Retinal pigment epithelial cell (primary cell): ENCODE measurements around the gene NUDT19.
"Not testable (repeated sequence)": the region's sequence is repeated elsewhere in the genome, so short reads cannot be mapped to it uniquely, and the experiment has no call there.

Experiments
- DNase-seq: peaks from one replicate; pipeline ENCODE4 v3.0.0-alpha.2; 2010; ENCODE audit warnings: low read depth
- H3K4me3 ChIP-seq: 2 replicates; pipeline ENCODE4 v1.5.1; 2011; ENCODE audit warnings: mild to moderate bottlenecking, low read length, control low read depth, moderate library complexity
- TF ChIP-seq, protein P1 (sequence below): conservative IDR thresholded peaks from 2 replicates; pipeline ENCODE4 v1.5.1; 2011; ENCODE audit warnings: low read depth, low read length, control low read depth, inconsistent platforms

Gene NUDT19

DNA sequence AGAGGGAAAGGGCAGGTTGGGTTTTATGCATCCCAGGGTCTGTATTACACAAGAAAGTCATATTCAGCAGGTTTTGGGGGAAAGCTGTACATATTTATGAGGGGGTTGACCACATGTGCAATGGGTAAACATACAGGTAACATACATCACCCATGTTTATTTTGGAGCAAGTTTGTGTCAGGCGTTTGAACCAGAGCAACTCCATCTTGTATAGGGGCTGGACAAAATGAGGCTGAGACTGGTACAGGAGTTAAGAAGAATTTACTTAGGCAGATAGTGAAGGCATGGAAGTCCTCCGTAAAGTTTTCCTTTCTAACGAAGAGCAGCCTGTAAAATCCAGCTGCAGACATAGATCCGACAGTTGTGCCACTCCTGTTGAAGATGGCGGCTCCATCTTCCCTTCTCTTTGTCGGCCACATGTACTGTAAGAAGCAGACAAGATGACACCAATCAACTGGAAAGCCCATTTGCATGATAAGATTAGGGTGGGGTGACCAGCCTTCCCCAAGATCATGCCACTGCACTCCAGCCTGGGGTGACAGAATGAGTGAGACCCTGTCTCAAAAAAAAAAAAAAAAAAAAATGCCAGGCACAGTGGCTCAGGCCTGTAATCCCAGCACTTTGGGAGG is 4.7 kb upstream of the NUDT19 start:
- no peak for DNase-seq
- TF ChIP-seq, protein P1, sequence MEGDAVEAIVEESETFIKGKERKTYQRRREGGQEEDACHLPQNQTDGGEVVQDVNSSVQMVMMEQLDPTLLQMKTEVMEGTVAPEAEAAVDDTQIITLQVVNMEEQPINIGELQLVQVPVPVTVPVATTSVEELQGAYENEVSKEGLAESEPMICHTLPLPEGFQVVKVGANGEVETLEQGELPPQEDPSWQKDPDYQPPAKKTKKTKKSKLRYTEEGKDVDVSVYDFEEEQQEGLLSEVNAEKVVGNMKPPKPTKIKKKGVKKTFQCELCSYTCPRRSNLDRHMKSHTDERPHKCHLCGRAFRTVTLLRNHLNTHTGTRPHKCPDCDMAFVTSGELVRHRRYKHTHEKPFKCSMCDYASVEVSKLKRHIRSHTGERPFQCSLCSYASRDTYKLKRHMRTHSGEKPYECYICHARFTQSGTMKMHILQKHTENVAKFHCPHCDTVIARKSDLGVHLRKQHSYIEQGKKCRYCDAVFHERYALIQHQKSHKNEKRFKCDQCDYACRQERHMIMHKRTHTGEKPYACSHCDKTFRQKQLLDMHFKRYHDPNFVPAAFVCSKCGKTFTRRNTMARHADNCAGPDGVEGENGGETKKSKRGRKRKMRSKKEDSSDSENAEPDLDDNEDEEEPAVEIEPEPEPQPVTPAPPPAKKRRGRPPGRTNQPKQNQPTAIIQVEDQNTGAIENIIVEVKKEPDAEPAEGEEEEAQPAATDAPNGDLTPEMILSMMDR = no peak
- H3K4me3 ChIP-seq = no peak overlapping the region

DNA sequence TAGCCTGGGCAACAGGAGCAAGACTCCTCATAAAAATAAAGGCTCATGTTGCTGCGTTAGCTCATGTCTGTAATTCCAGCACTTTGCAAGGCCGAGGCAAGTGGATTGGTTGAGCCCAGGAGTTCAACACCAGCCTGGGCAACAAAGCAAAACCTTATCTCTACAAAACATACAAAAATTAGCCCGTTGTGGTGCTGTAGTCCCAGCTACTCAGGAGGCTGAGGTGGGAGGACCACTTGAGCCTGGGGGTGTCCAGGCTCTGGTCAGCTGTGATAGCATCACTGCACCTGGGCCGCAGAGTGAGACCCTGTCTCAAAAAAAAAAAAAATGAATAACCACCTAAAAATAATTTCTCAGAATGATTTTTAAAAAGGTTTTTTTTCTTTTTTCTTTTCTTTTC is 3.9 kb upstream of the NUDT19 start:
- TF ChIP-seq, protein P1 = no peak
- H3K4me3 ChIP-seq = no peak overlapping the region
- no peak for DNase-seq

DNA sequence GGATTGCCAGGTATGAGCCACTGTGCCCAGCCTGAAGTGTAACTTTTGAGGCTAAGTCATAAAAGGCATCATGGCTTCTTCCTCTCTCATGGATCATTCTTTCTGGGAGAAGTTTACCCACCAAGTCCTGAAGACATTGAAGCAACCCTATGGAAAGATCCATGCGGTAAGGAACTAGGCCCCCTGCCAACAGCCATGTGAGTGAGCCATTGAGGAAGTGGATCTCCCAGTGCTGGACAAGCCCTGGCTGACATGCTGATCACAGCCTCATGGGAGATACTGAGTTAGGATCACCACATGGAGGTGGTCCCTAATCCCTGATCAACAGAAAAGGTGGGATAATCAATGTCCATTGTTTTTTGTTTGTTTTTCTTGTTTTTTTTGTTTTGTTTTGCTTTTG is 3.3 kb upstream of the NUDT19 start:
- no peak for DNase-seq
- H3K4me3 ChIP-seq = no peak overlapping the region
- TF ChIP-seq, protein P1 = no peak

DNA sequence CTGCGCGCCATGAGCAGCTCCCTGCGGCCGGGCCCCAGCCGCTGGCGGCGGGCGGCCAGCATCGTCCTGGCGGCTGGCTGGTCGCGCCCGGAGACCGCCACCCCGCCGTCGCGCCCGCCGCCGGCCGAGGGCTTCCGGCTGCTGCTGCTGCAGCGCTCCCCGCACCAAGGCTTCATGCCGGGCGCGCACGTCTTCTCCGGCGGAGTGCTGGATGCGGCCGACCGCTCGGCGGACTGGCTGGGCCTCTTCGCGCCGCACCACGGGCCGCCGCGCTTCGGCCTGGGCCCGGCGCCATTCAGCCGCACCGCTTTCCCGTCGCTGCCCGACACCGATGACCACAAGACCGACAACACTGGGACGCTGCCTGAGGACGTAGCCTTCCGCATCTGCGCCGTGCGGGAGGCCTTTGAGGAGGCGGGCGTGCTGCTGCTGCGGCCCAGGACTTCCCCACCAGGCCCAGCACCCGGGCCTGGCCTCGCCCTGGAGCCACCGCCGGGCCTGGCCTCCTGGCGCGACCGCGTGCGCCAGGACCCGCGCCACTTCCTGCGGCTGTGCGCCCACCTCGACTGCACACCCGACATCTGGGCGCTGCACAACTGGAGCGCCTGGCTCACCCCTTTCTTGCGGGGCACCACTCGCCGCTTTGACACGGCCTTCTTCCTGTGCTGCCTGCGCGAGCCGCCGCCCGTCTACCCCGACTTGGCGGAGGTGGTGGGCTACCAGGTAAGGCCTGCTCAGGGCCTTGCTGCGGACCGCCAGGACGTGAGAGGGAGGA is 518 bp downstream of the NUDT19 start:
- TF ChIP-seq, protein P1 = no peak
- H3K4me3 ChIP-seq = peak overlapping the region; percentile 61
- no peak for DNase-seq

DNA sequence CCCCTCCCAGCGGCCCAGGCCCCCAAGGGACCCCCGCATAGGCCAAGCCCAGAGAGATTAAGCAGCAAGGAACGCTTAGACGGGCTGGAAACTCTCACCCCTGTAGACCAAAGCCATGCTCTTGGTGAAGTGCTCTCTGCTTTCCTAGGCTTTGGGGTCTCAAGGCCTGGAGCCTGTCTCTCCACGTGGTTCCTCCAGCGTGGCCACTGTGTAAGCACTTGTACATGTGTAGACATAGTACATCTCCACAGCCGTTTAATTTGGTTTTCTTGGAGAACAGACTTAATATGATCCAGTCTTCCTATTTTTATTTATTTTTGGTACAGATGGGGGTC is 1.1 kb downstream of the NUDT19 start:
- DNase-seq = no peak
- H3K4me3 ChIP-seq = peak overlapping the region; percentile 61
- TF ChIP-seq, protein P1 = no peak

DNA sequence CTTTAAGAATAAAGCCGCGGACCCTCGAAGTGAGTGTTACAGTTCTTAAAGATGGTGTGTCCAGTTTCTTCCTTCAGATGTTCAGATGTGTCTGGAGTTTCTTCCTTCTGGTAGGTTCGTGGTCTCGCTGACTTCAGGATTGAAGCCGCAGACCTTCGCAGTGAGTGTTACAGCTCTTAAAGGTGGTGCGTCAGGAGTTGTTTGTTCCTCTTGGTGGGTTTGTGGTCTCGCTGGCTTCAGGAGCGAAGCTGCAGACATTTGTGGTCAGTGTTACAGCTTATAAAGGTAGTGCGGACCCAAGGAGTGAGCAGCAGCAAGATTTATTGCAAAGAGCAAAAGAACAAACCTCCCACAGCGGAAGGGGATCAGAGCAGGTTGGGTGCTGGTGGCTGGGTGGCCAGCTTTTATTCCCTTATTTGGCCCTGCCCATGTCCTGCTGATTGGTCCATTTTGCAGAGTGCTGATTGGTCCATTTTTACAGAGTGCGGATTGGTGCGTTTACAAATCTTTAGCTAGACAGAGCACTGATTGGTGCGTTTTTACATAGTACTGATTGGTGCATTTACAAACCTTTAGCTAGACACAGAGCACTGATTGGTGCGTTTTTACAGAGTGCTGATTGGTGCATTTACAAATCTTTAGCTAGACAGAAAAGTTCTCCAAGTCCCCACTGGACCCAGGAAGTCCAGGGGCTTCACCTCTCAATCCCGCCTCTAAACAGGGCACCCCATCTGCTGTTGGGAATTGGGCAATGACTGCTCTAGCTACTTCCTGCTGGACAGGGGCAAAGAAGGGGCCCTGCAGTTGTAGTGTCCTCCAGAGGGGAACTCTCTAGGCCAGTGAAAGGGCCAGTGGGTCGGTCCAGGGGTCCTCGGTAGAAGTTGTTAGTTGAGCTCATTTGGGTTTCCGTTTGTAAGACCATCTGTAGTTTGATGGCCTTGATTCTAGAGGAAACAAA is 1.8 kb downstream of the NUDT19 start:
- peak overlapping the region; percentile 61 for H3K4me3 ChIP-seq
- not testable (repeated sequence) for DNase-seq

DNA sequence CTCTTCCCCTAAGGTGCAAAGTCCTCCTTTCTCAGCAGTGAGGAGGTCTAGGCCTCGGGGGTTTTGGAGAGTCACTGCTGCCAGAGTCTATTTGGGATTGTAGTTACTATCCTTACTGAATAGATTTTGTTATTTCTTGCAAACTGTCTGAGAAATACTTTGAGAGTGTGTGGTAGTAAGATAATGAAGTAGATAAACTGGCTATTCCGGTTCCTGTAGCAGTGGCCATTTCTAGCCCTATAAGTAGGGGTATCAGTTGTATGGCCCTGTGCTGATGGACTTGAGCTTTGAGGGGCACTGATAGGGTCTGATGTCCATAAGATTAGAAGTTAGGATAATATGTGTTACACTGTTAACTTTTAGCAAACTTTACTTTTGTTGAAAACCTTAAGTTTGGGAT is 2.7 kb downstream of the NUDT19 start:
- H3K4me3 ChIP-seq = peak overlapping the region; percentile 8
- not testable (repeated sequence) for DNase-seq

DNA sequence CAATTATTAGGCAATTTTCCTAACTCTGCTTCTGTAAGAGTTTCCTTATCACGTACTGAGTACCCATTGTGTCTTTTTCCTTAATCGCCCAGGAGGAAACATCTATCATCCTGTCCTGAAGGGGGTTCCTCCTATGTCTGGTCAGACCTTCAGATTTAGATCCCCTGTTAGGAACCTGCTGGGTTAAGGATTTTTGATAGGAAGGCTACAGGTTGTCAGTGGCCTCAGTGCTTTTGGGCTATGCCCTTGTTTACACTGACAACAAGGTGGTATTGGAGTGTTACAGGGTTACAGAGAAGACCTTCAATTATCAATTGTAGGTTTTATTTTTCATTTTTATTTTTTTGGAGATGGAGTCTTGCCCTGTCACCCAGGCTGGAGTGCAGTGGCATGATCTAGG is 3.2 kb downstream of the NUDT19 start:
- H3K4me3 ChIP-seq, DNase-seq: not testable (repeated sequence)

DNA sequence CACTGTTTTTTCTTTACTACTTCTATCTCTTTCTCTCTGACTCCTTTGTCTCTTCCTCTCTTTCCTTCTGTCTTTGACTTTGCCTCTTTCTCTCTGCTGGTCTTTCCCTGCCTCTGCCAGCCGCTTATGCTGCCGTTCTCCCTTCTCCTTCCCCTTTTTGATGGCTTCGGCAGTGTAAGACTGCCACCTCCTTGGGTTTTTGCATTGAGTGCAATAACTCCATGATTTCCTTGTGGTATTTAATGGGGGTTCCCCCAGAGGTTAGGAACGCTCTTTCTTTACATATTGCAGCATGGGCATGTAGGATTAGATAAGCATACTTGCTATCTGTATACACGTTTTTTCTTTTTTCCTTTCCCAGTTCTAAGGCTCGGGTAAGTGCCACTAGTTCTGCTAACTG is 3.9 kb downstream of the NUDT19 start:
- H3K4me3 ChIP-seq = not testable (repeated sequence)

DNA sequence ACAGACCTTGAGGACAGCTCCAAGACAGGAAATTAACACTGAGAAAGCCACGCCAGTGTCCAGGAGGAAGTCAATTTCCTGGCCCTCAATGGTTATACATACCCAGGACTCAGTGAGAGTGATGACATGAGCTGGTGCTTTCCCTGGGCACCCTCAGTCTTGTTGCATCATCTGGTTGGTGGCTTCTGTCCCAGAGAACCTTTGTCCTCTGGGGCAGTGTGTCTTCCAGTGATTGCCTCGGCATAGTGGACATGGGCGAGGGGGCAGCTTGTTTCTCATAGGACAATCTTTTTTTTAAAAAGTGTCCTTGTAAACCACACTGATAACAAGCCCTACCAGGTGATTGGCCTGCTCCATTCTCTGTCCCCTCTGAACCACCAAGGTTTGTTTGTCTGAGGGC is 5.2 kb downstream of the NUDT19 start:
- not testable (repeated sequence) for DNase-seq, H3K4me3 ChIP-seq

More for the DNA sequence above, 3.9 kb downstream of the NUDT19 start:
- DNase-seq = not testable (repeated sequence)

DNA sequence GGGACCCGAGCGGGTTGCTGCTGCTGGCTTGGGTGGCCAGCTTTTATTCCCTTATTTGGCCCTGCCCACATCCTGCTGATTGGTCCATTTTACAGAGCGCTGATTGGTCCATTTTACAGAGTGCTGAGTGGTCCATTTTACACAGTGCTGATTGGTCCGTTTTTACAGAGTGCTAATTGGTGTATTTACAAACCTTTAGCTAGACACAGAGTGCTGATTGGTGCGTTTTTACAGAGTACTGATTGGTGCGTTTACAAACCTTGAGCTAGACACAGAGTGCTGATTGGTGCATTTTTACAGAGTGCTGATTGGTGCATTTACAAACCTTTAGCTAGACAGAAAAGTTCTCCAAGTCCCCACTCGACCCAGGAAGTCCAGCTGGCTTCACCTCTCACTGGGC is 8.5 kb downstream of the NUDT19 start:
- DNase-seq, H3K4me3 ChIP-seq: not testable (repeated sequence)
